ENCODE results near the gene GRM4. TPM values are rescaled to one million over a fixed set of nuclear protein-coding genes. Genes with fewer than 3 reads are reported as not detected.

The GRM4 gene
- total and polyA plus RNA-seq, 4 donors: not detected

- Histone ChIP-seq H3K27ac (ENCODE audit: low read depth in 1 of 2, low read length in 2 of 2) (no peak overlapping the region), H3K27me3 (ENCODE audit: control insufficient read depth in 4 of 4, insufficient read depth in 4 of 4, low read length in 3 of 4) (peaks cover 0 to 12% (median under 1%) of the 10 kb centered on the region in 4 donors)
Measured at GRCh38 chr6:34062815-34063214, 83.1 kb downstream of the GRM4 start.

GRCh38 chr6:34062156-34062555 lies 83.7 kb downstream of the GRM4 start:
- Histone ChIP-seq H3K9ac (ENCODE audit: low read depth in 1 of 2, low read length in 2 of 2) (no peak overlapping the region), H3K4me1 (ENCODE audit: control insufficient read depth in 4 of 4, insufficient read depth in 4 of 4, low read length in 3 of 4) (no peaks in the 10 kb centered on the region), H3K9me3 (ENCODE audit: control insufficient read depth in 4 of 4, low read length in 3 of 4) (no peaks in the 10 kb centered on the region), H3K27me3 (ENCODE audit: control insufficient read depth in 4 of 4, insufficient read depth in 4 of 4, low read length in 3 of 4) (peaks cover 0 to 12% (median under 1%) of the 10 kb centered on the region in 4 donors), H3K36me3 (ENCODE audit: control insufficient read depth in 4 of 4, insufficient read depth in 3 of 4, low read depth in 1 of 4, low read length in 3 of 4) (no peaks in the 10 kb centered on the region), H3K4me3 (ENCODE audit: low read depth in 1 of 3, low read length in 3 of 3) (no peak overlapping the region), H3K27ac (ENCODE audit: low read depth in 1 of 2, low read length in 2 of 2) (no peak overlapping the region)
- WGBS: 84% methylated on average over 3 of the region's 3 CpGs
- no peak for DNase-seq (ENCODE audit: low spot score)
- TF ChIP-seq SP1 (IDR thresholded peaks at IDR 0.05) (no peak), HNF4G (IDR thresholded peaks at IDR 0.05) (no peak), YY1 (IDR thresholded peaks at IDR 0.05) (no peak), JUND (IDR thresholded peaks at IDR 0.05) (no peak), RAD21 (IDR thresholded peaks at IDR 0.05) (no peak), RXRA (IDR thresholded peaks at IDR 0.05) (no peak), EGR1 (IDR thresholded peaks at IDR 0.05; ENCODE audit: low read depth in 2 of 2) (no peak), ZBTB33 (IDR thresholded peaks at IDR 0.05) (no peak), CTCF (IDR thresholded peaks at IDR 0.05; ENCODE audit: low read depth, low read length, missing input control) (no peak), FOXA1 (IDR thresholded peaks at IDR 0.05) (no peak), HNF4A (conservative IDR thresholded peaks at IDR 0.05) (no peak), FOXA2 (IDR thresholded peaks at IDR 0.05) (no peak), GABPA (IDR thresholded peaks at IDR 0.05 in 1 of 2, conservative IDR thresholded peaks at IDR 0.05 in 1 of 2) (no peak), TAF1 (conservative IDR thresholded peaks at IDR 0.05) (no peak), REST (IDR thresholded peaks at IDR 0.05) (no peak), NR2F2 (IDR thresholded peaks at IDR 0.05) (no peak)
- TF ChIP-seq, protein P1, sequence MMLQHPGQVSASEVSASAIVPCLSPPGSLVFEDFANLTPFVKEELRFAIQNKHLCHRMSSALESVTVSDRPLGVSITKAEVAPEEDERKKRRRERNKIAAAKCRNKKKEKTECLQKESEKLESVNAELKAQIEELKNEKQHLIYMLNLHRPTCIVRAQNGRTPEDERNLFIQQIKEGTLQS (IDR thresholded peaks at IDR 0.05): no peak
- TF ChIP-seq, protein P2, sequence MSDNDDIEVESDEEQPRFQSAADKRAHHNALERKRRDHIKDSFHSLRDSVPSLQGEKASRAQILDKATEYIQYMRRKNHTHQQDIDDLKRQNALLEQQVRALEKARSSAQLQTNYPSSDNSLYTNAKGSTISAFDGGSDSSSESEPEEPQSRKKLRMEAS (IDR thresholded peaks at IDR 0.05): no peak

More at GRCh38 chr6:34062815-34063214, 83.1 kb downstream of the GRM4 start:
- TF ChIP-seq RXRA (IDR thresholded peaks at IDR 0.05) (no peak), TAF1 (conservative IDR thresholded peaks at IDR 0.05) (no peak), YY1 (IDR thresholded peaks at IDR 0.05) (no peak), GABPA (IDR thresholded peaks at IDR 0.05 in 1 of 2, conservative IDR thresholded peaks at IDR 0.05 in 1 of 2) (no peak)
- TF ChIP-seq, protein P2 (IDR thresholded peaks at IDR 0.05): no peak
- DNase-seq (ENCODE audit: low spot score): no peak
- Histone ChIP-seq H3K36me3 (ENCODE audit: control insufficient read depth in 4 of 4, insufficient read depth in 3 of 4, low read depth in 1 of 4, low read length in 3 of 4) (no peaks in the 10 kb centered on the region), H3K4me3 (ENCODE audit: low read depth in 1 of 3, low read length in 3 of 3) (no peak overlapping the region), H3K4me1 (ENCODE audit: control insufficient read depth in 4 of 4, insufficient read depth in 4 of 4, low read length in 3 of 4) (no peaks in the 10 kb centered on the region), H3K9me3 (ENCODE audit: control insufficient read depth in 4 of 4, low read length in 3 of 4) (no peaks in the 10 kb centered on the region), H3K9ac (ENCODE audit: low read depth in 1 of 2, low read length in 2 of 2) (no peak overlapping the region)
- WGBS: 75% methylated on average over 7 of the region's 7 CpGs
